ENCODE results near the gene FRMD6. TPM values are rescaled to one million over a fixed set of nuclear protein-coding genes. Genes with fewer than 3 reads are reported as not detected.

Gene FRMD6
- total RNA-seq, 1 experiment from 2014 or later = 11.4 TPM

- Histone ChIP-seq H3K9me2 (ENCODE audit: insufficient read depth) (no peaks in the 10 kb centered on the region), H2AFZ (ENCODE audit: low read depth, low read length, poor library complexity, severe bottlenecking) (no peak overlapping the region), H3K79me2 (ENCODE audit: insufficient read depth, low read length) (no peaks in the 10 kb centered on the region), H3K9me3 (ENCODE audit: control insufficient read depth in 1 of 2, insufficient read depth in 1 of 2, low read depth in 1 of 2, low read length in 2 of 2) (no peaks in the 10 kb centered on the region), H3K4me1 (ENCODE audit: control insufficient read depth in 1 of 2, insufficient read depth in 2 of 2, low read length in 2 of 2) (peaks cover 0 to 13% of the 10 kb centered on the region in 2 experiments; a peak in 2 of 4 replicates), H3K4me2 (ENCODE audit: low read length) (no peak overlapping the region), H3K27ac (ENCODE audit: low read depth, low read length) (no peak overlapping the region), H3K36me3 (ENCODE audit: control insufficient read depth in 1 of 2, insufficient read depth in 2 of 2, low read length in 2 of 2) (no peaks in the 10 kb centered on the region), H4K20me1 (ENCODE audit: insufficient read depth) (no peaks in the 10 kb centered on the region), H3K27me3 (ENCODE audit: insufficient read depth, low read length) (no peaks in the 10 kb centered on the region), H3K9ac (ENCODE audit: low read length) (no peak overlapping the region), H3K4me3 (replicated peaks in 1 of 2; ENCODE audit: low read depth in 1 of 2, low read length in 2 of 2) (no peak overlapping the region)
- TF ChIP-seq, protein P1, sequence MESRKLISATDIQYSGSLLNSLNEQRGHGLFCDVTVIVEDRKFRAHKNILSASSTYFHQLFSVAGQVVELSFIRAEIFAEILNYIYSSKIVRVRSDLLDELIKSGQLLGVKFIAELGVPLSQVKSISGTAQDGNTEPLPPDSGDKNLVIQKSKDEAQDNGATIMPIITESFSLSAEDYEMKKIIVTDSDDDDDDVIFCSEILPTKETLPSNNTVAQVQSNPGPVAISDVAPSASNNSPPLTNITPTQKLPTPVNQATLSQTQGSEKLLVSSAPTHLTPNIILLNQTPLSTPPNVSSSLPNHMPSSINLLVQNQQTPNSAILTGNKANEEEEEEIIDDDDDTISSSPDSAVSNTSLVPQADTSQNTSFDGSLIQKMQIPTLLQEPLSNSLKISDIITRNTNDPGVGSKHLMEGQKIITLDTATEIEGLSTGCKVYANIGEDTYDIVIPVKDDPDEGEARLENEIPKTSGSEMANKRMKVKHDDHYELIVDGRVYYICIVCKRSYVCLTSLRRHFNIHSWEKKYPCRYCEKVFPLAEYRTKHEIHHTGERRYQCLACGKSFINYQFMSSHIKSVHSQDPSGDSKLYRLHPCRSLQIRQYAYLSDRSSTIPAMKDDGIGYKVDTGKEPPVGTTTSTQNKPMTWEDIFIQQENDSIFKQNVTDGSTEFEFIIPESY (IDR thresholded peaks at IDR 0.05; ENCODE audit: extremely low read depth, insufficient replicate concordance, low read length) = no peak
- TF ChIP-seq YY1 (IDR thresholded peaks at IDR 0.05; ENCODE audit: extremely low read depth, insufficient replicate concordance, low read depth, low read length) (no peak), ZFX (IDR thresholded peaks at IDR 0.05) (no peak), SP1 (IDR thresholded peaks at IDR 0.05; ENCODE audit: low read depth) (no peak), EZH2 (IDR thresholded peaks at IDR 0.05) (no peak), POLR2AphosphoS5 (IDR thresholded peaks at IDR 0.05; ENCODE audit: low read depth, low read length) (no peak), SIN3A (IDR thresholded peaks at IDR 0.05; ENCODE audit: low read depth) (no peak), ZNF274 (IDR thresholded peaks at IDR 0.05; ENCODE audit: low read depth, low read length) (no peak)
- DNase-seq (ENCODE audit: low read depth, low spot score) (no peak), ATAC-seq (no peak)
- ChIA-PET POLR2A (interaction anchor here (0.6 kb wide), 1 partner anchor 12 kb away, joined by 7 read pairs; the partner anchor contains the start of gene FRMD6), CTCF (no interaction called here), RAD21 (ENCODE audit: low non-redundant PET in 1 of 2, low total read pairs in 2 of 2, uncharacterized antibody in 2 of 2, unreplicated experiment in 2 of 2) (no interaction called here)
- no TSS peak for BruUV-seq (replicated peaks)
- intact Hi-C loops (cut with micrococcal nuclease) = no loop called here
These were observed 11.9 kb upstream of the FRMD6 start for GRCh38 chr14:51639668-51640316.

Data from HCT116 (cell line).